HS-27A (cell line): ENCODE measurements around the gene DCT.
"Not testable (repeated sequence)": the region's sequence is repeated elsewhere in the genome, so short reads cannot be mapped to it uniquely, and the experiment has no call there.

ENCODE experiments used
- DNase-seq: peaks from one replicate; pipeline ENCODE4 v3.0.0-alpha.2; 2012; ENCODE audit warnings: low read depth, missing footprints

The DCT gene

DNA sequence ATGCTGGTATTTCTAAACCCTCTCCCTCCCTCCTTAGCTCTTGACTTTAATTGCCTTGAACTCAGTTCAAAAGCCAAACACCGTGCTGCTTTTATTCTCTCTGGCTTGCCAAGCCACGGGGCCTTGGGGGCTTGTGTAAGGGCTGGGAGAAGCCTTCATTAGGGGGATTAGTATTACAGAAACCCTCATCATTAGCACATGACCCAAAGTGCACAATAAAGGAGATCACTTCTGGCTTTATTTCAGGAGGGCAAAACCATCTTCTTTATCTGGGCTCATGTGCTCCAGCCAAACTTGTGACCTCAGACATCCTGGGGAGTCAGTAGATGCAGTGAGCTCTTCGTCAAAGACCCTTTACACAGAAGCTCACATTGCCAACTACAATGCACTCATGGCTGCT lies at the start of gene DCT:
Gene DCT, minus strand, starts transcription at position 67 of the 400 bp plus-strand sequence. CDS start 427 bp downstream, outside the sequence.
- DNase-seq = no peak

DNA sequence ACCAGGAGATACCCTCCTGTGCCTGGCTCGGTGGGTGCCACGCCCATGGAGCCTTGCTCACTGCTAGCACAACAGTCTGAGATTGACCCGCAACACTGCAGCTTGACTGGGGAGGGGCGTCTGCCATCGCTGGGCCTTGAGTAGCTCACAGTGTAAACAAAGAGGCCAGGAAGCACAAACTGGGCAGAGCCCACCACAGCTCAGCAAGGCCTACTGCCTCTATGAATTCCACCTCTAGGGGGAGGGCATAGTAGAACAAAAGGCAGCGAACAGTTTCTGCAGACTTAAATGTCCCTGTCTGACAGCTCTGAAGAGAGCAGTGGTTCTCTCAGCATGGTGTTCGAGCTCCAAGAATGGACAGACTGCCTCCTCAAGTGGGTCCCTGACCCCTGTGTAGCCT lies 47.5 kb upstream of the DCT start:
- DNase-seq = not testable (repeated sequence)

DNA sequence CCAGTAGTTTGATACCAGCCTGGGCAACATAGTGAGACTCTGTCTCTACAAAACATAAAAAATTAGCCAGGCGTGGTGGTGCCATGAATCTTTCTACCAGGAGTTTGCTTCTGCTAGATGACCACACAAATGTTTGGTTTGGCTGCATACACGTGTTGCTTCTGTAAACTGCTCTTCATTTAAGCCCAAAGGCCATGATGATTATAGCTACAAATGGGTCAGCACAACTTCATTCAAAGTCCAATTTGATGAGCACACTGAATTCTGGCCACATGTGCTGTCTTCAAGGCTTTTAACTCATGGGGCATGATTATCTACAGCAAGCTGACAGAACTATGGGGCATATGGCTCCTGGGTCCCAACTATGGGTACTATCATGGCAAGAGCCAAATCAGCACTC lies 46.3 kb upstream of the DCT start:
- DNase-seq = no peak

DNA sequence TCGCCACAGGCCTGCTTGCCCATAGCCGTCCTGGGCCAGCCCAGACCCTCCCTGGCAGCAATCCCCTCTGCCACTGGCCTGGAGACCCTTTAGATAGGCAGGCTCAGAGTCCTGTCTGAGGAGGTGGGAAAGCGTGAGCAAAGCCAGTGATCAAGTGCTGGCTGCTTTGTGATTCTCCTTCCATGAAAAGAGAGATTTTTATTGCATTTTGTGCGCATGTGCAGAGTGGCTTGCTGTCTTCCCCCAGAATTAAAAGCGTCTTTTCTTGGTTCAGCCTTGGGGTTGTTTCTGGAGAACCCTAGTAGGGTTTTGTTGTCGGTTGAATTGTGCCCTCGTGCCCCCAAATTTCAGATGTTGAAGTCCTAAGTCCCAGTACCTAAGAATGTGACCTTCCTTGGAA lies 44.9 kb upstream of the DCT start:
- DNase-seq = no peak

DNA sequence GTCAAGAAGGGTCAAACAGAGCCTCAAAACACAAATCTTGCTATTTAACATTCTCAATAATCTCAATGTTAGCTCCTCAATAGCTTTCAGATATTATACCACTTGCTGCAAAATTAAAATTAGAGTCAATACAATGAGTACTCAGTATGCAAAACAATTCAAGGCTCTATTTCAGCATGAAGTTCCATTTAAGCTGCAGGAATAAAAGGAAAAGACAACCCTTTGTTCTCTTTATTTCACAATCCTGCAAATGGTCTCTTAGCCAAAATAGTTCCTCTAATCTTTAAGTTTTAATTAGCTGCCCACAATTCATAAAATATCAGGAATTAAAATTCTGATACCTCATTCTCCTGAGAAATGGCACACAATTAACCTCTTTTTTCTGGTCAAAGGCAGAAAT lies 40.5 kb upstream of the DCT start:
- no peak for DNase-seq

DNA sequence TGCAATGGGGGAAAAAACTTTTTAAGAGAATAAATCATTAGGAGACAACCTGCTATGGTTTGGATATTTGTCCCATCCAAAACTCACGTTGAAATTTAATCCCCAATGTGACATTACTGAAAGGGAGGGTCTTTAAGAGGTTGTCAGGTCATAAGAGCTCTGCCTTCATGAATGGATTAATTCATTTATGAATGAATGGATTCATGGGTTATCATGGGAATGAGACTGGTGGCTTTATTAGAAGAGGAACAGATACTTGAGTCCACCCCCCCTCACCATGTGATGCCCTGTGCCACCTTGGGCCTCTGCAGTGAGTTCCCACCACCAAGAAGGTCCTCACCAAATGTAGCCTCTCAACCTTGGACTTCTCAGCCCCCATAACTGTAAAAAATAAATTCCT lies 37.0 kb upstream of the DCT start:
- no peak for DNase-seq

DNA sequence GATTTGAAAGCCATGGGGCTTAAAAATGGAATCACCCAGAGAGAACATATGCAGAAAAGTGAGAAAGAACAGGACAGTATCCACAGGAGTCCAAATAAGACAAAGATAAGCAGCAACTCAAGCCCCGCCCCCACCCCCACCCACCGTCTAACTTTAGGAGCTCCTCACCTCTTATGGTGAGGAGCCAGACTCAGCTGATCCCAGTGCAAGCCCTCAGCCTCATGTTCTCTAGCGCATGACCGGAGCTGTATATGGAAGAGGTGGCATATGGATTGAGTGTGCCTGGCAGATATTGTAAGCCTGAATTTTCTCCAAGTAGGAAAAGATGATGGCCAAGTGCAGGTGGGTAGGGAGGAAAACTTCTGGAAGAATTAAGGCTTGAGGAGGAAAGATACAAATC lies 36.4 kb upstream of the DCT start:
- DNase-seq = no peak

DNA sequence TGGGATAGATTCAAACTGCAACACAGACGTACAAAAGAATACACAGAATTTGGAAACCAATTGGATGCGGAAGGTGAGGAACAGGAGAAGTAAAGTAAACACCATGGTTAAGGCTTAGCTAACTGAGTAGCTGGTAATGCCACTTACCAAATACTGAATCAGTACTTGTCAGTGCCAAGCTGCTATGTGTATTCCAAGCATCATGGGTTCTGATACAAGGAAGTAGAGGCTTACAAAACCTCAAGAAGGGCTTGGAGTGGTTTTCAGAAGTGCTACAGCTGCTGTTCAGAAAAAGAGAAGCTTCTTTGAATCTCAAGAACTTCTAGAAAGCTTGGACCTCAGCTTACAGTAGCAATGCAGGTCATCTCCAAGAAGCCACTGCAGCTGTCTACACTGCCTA lies 35.9 kb upstream of the DCT start:
- DNase-seq = no peak

DNA sequence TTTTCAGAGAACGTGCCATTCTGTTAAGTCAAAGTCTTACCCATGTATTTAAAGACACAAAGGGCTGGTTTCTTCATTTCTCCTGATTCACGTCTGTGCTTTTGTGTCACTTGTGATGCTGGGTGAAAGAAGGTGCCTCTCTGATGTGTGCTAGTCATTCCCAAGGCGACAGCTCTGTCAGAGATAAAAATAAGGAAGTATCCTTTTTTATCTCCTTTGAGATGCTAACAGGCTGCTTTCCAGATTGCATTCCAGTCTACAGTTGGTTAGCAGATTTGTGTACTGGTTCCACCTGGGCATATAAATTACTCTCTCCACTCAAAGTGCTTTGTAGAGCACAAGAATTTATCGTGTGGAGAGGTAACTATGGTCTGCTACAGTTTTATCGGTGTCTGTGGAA lies 33.5 kb upstream of the DCT start:
- DNase-seq = no peak

DNA sequence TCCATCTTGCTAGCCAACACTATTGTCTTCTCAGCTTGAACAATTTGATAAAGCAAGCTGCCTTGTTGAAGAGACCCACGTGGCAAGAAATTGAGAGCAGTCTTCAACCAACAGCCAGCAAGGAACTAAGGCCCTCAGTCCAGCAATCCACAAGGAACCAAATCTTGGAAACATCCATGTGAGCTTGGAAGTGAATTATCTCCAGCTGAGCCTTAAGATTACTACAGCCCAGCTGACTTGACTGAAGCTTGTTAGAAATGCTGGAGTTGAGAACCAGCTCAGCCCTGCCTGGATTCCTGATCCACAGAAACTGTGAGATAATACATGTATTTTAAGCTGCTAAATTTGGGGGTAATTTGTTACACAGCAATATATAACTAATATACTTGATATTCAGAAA lies 26.2 kb upstream of the DCT start:
- no peak for DNase-seq

DNA sequence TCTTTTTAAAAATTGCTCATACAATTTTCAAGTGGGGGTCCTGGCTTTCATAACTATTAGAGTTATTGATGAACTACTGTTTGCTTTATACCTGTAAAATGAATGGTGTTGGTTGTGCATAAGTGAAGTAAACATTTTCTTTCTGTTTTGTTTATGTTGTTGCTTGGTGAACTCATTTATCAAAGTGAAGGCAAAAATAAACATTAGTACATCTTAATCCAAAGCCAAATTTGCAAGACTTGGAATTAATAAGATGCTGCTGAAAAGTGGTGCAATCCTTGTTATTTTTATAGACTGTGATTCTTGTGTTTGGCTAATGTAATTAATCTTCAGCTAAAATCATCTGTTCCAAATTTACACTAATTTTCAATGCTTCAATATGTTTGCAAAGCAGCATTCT lies 24.4 kb upstream of the DCT start:
- DNase-seq = no peak

DNA sequence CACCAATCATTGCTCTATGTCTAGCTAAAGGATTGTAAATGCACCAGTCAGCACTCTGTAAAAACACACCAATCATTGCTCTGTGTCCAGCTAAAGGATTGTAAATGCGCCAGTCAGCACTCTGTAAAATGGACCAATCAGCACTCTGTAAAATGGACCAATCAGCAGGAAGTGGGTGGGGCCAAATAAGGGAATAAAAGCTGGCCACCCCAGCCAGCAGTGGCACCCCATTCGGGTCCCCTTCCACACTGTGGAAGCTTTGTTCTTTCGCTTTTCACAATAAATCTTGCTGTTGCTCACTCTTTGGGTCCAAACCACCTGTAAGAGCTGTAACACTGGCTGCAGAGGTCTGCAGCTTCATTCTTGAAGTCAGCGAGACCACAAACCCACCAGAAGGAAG lies 19.3 kb upstream of the DCT start:
- DNase-seq = not testable (repeated sequence)

DNA sequence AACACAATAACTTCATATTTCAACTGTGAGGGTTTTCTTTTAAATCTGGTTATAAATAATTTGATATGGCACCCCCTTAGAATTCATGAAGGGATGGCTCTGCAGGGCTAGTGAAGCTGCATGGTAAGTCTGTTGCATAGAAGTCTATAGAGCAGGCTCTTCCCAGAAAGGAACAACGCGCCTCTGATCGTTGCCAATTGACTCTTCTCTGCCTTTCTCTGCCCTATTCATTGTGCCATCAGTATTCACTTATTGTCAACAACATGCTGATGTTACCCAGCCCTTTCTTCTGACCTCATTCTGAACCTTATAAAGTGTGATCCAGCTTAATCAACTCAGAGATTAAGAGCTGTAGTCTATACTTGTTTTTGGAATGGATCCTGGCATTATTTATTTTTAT lies 16.3 kb upstream of the DCT start:
- no peak for DNase-seq

DNA sequence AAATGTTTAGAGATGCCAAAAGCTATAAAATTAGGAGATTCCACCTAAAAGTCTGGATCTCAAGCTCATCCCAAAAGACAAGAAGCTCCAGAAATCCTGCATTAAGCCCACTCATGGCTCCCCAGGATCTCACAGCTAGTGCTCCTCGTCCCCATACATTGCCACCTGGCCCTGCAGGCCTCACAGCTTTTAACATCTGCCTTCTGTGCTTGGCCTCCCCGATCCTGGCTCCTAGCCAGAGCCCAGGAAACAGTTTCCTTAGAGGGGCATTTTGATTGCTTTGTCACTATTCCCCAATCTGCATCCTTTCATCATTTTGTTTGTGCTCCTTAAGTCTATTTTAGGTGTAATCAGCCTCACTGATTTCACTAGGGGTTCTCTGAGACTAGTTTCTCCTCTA lies 14.5 kb upstream of the DCT start:
- no peak for DNase-seq

DNA sequence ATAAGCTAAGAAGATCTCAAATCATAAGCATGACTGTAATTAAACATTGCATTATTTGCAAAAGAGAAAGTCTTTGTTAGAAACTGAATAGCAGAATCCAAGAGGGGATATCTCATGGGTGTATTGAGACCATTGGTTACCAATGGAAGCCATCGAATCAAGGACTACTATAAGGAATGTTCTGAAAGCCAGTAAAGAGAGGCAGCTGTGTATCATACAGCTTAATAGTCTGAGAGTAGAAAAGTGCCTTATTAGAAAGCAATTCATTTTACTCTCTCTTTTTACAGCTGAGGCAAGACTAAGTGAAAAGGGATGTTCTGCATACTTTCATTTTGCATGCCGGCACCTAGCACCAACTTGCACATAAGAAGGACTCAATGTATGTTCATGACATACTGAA lies 7.6 kb upstream of the DCT start:
- DNase-seq = no peak

DNA sequence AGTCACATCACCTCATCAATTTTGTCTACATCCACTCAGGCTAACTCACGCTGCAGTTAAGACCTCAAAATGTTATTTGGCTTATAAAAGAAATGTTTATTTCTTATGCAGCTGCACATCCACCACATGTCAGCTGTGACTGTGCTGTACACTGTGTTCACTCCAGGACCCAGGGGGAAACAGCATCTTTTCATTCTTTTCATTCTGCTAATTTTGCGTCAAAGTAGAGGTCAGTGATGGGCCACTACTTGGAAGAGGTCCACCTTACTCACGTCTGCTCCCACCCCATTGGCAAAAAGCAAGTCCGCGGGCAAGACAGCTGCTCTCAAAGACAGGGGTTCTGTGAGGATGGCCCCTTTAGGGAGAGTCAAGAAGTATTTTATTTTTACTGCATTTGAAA lies 4.5 kb upstream of the DCT start:
- DNase-seq = no peak

DNA sequence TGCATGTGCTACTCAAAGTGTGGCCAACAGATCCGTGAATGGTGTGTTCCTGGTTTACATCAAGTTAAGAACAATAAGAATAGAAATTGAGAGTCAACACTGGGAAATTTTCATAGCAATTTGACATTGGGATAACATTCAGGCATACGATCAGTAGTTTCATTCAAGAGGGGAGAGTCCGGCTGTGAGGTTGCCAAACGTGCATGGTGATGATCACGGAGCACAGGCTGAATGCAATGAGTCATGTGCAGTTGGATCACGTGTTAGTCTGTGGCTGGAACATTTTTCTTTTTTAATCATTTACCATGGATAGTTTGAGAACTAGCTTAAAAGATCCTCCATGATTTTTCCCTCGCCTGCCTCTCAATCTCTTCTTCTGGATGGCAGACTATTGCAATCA lies 2.5 kb upstream of the DCT start:
- DNase-seq = peak; percentile 4

DNA sequence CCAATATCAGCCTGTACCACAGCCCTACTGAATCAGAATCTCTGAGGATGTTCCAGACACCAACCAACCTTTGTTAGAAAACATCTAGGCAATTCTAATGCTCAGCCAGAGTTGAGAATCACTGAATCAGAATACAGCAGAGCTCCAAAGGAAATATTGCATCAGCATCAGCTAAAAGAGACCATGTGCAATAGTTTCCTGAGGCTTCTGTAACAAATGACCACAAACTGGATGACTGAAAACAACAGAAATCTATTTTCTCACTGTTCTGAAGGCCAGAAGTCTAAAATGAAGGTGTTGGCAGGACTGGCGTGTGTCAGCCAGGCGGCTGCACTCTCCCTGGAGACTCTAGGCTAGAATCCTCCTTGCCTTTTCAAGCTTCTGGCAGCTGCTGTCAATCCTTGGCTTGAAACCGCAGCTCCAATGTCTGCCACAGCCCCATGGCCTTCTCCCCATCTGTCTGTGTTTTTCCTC lies 1.2 kb upstream of the DCT start:
- DNase-seq = no peak

DNA sequence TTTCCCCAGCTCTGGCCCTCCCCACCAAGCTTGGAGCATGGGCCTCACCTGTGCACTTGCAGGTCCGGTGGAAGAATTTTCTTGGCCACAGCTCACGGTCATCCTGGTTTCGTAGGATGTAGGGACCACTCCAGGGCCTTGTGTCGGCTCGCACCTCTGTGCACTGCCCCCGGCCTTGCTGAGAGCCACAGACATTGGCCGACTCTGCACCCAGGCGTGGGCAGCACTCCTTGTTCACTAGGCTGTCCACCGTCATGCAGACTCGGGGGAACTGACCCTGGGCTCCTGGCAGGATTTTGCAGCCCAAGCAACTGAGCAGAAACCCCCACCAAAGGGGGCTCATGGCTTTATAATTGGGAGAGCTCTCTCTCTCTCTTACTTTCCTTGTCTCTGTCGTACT lies 569 bp downstream of the DCT start:
- DNase-seq = no peak

DNA sequence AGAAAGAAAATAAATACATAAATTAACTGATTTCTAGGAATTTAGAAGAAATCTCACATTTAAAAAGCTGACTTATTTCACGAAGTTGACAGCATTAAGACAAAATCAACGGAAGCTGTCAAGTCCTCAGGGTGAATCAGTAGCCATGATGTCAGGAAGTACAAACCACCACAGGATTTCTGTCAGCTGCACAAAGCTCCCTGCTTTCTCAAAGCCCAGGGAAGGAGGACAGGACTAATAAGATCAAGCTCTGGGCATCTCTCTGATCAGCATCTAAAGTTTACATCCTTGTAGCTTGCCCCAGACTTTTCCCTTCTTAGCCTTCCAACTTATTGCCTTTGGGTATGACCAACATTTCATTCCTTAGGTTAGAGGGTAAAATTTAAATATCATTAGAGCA lies 9.4 kb downstream of the DCT start:
- no peak for DNase-seq

DNA sequence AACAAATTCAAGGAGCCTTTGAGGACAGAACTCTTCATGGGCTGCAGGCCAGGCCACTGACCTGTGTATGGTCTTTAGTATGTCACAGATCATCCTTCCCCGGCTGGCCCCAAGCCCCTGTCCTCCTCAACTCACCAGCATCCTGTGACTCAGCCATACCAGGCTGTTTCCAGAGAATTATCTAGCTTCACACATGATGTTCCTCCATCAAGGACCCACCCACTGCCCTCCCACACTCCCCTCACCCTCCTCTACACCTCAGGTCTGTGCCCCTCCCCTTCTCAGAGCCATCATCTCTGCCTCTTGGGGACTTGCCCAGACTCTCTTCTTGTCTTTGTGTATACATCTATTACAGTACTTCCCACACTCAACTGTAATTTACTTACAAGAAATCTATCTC lies 14.7 kb downstream of the DCT start:
- DNase-seq = no peak

DNA sequence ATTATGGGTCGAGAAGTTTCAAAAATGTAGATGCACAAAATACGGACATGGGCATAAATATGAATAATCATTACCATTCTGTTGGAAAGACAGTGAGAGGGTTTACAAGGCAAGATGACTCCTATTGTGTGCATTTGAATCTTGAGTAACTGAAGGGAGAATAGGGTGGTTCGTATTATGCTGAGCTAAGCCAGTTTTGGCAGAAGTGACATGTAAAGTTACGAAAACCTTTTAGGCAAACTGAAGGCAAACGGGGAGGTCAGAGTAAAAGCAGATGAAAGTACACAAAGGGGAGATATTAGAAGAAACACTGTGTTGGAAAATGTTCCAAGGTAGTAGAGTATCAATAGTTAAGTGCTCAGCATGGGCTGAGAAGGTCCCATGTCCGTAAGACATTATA lies 16.8 kb downstream of the DCT start:
- no peak for DNase-seq

DNA sequence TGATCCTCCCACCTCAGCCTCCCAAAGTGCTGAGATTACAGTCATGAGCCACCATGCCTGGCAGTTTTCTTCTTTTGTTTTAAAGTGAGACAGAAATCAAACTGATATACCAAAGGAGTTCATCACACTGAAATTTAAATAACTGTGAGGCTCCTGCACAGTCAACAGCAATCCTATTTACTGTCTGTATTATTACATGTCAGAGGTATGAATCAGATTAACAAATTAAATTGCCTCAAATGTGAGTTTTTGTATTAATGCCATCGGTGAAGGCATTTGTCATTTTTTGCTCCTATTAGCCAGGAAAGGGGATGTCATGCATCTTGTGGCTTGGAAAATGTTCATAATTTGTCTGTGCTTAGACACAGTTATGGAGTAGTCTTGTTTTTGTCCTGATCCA lies 20.4 kb downstream of the DCT start:
- no peak for DNase-seq

DNA sequence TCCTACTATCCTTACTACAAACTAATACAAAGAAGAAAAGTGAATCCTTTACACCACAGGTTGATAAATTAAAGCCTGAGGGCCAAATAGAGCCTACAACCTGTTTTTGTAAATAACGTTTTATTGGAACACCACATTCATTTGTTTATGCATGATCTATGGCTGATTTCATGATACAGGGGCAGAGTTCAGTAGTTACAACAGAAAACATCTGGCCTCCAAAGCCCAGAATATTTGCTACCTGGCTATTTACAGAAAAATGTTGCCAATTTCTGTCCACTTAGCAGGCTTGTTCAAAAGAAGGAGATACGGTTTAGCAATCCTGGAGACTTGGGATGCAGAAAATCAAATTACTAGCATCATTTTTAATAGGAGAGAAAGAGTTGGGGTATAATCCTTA lies 24.1 kb downstream of the DCT start:
- DNase-seq = no peak

DNA sequence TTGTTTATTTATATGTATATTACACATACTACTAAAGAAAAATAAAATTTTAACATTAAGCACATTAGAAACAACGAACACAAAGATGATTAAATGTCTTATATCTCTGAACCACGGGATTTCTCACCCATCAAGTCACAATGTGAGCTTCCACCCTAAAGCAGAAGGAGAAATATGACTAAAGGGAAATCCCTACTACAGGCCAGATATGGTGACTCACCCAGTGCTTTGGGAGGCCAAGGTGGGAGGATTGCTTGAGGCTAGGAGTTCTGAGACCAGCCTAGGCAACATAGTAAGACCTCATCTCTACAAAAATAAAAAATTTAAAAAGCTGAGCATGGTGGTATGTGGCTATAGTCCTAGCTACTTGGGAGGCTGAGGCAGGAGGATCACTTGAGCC lies 24.6 kb downstream of the DCT start:
- DNase-seq = no peak
